Loucy (cell line): ENCODE measurements around the gene SCAF8.

Experiments used
- H2AFZ ChIP-seq: fragments of 200-600 bp; sonication (generic); 2 replicates; pipeline ENCODE4 v1.6.0; 2016; ENCODE audit warnings: antibody characterized with exemption, mild to moderate bottlenecking, low read length, moderate library complexity
- H3F3A ChIP-seq: fragments of 200-600 bp; 2 replicates; pipeline ENCODE4 v1.6.0; 2016; ENCODE audit warnings: antibody characterized with exemption, low read depth, mild to moderate bottlenecking
- H3K27me3 ChIP-seq: fragments of 200-600 bp; sonication (generic); 2 replicates; pipeline ENCODE4 v1.6.1; 2014; ENCODE audit warnings: low read length, mild to moderate bottlenecking; ENCODE audit not compliant: insufficient read depth, poor library complexity, severe bottlenecking
- H3K36me3 ChIP-seq: fragments of 200-600 bp; sonication (generic); 2 replicates; pipeline ENCODE4 v1.6.1; 2016; ENCODE audit warnings: low read length; ENCODE audit not compliant: insufficient read depth
- H3K4me1 ChIP-seq: fragments of 200-600 bp; sonication (generic); 2 replicates; pipeline ENCODE4 v1.5.1; 2014; ENCODE audit warnings: low read length, mild to moderate bottlenecking; ENCODE audit not compliant: insufficient read depth, poor library complexity, severe bottlenecking
- H3K4me2 ChIP-seq: fragments of 200-600 bp; sonication (generic); 2 replicates; pipeline ENCODE4 v1.6.0; 2014; ENCODE audit warnings: antibody characterized with exemption, low read length, low read depth, mild to moderate bottlenecking; ENCODE audit not compliant: poor library complexity, severe bottlenecking
- H3K4me3 ChIP-seq: fragments of 200-600 bp; sonication (generic); 2 replicates; pipeline ENCODE4 v1.5.1; 2014; ENCODE audit warnings: low read length, mild to moderate bottlenecking, mixed read lengths; ENCODE audit not compliant: poor library complexity, severe bottlenecking
- H3K79me2 ChIP-seq: fragments of 200-600 bp; sonication (generic); 2 replicates; pipeline ENCODE4 v1.6.1; 2014; ENCODE audit warnings: low read length; ENCODE audit not compliant: insufficient read depth
- H3K9ac ChIP-seq: fragments of 200-600 bp; sonication (generic); 2 replicates; pipeline ENCODE4 v1.6.0; 2014; ENCODE audit warnings: mild to moderate bottlenecking, low read depth, low read length, moderate library complexity; ENCODE audit not compliant: poor library complexity, severe bottlenecking
- H3K9me2 ChIP-seq: fragments of 200-600 bp; sonication (generic); replicated peaks from 2 replicates; pipeline ENCODE4 v1.6.1; 2016; ENCODE audit warnings: low read depth, low read length, mixed read lengths
- H3K9me3 ChIP-seq: fragments of 200-600 bp; sonication (generic); 2 replicates; pipeline ENCODE4 v1.6.1; 2014; ENCODE audit warnings: mild to moderate bottlenecking, antibody characterized with exemption, low read length, low read depth; ENCODE audit not compliant: insufficient read depth
- H4K20me1 ChIP-seq: fragments of 200-600 bp; sonication (generic); 2 replicates; pipeline ENCODE4 v1.6.0; 2014; ENCODE audit warnings: antibody characterized with exemption, low read length, mild to moderate bottlenecking; ENCODE audit not compliant: insufficient read depth, poor library complexity, severe bottlenecking
- EZH2phosphoT487 ChIP-seq: fragments of 200-600 bp; IDR thresholded peaks from 2 replicates; pipeline ENCODE4 v1.6.1; 2018; ENCODE audit warnings: antibody characterized with exemption, mild to moderate bottlenecking, moderate library complexity, borderline replicate concordance
- TF ChIP-seq, protein P1 (sequence below): fragments of 200-600 bp; sonication (generic); conservative IDR thresholded peaks from 2 replicates; pipeline ENCODE4 v1.5.1; 2014; ENCODE audit warnings: mild to moderate bottlenecking, antibody characterized with exemption, low read length

The SCAF8 gene

GRCh38 chr6:154849475-154849874, 116.3 kb downstream of the SCAF8 start:
- Histone ChIP-seq H3K4me1 (peaks cover 10% of the 10 kb centered on the region), H3K9me3 (no peaks in the 10 kb centered on the region), H3K27me3 (no peaks in the 10 kb centered on the region), H3K36me3 (peaks cover 6% of the 10 kb centered on the region; the same call in 1 of the 2 replicates), H3K4me3 (no peak overlapping the region), H2AFZ (no peak overlapping the region), H3K79me2 (peaks cover 59% of the 10 kb centered on the region), H3K9ac (no peak overlapping the region), H3F3A (no peaks in the 10 kb centered on the region), H4K20me1 (peaks cover 20% of the 10 kb centered on the region), H3K4me2 (peak overlapping the region; percentile 10), H3K9me2 (no peaks in the 10 kb centered on the region)
- no peak for TF ChIP-seq EZH2phosphoT487

GRCh38 chr6:154852687-154853086, 119.5 kb downstream of the SCAF8 start:
- H3K36me3 ChIP-seq = peaks cover 6% of the 10 kb centered on the region; the same call in 1 of the 2 replicates
- H3K9me3 ChIP-seq = no peaks in the 10 kb centered on the region
- H3K9ac ChIP-seq = no peak overlapping the region
- TF ChIP-seq, protein P1, sequence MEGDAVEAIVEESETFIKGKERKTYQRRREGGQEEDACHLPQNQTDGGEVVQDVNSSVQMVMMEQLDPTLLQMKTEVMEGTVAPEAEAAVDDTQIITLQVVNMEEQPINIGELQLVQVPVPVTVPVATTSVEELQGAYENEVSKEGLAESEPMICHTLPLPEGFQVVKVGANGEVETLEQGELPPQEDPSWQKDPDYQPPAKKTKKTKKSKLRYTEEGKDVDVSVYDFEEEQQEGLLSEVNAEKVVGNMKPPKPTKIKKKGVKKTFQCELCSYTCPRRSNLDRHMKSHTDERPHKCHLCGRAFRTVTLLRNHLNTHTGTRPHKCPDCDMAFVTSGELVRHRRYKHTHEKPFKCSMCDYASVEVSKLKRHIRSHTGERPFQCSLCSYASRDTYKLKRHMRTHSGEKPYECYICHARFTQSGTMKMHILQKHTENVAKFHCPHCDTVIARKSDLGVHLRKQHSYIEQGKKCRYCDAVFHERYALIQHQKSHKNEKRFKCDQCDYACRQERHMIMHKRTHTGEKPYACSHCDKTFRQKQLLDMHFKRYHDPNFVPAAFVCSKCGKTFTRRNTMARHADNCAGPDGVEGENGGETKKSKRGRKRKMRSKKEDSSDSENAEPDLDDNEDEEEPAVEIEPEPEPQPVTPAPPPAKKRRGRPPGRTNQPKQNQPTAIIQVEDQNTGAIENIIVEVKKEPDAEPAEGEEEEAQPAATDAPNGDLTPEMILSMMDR = no peak
- no peak for TF ChIP-seq EZH2phosphoT487
- H3K9me2 ChIP-seq = no peaks in the 10 kb centered on the region
- H4K20me1 ChIP-seq = peaks cover 15% of the 10 kb centered on the region
- H3K27me3 ChIP-seq = no peaks in the 10 kb centered on the region
- peaks cover 10% of the 10 kb centered on the region for H3K4me1 ChIP-seq
- no peaks in the 10 kb centered on the region for H3F3A ChIP-seq
- H3K4me2 ChIP-seq = no peak overlapping the region
- H3K79me2 ChIP-seq = peaks cover 31% of the 10 kb centered on the region
- H3K4me3 ChIP-seq = no peak overlapping the region
- no peak overlapping the region for H2AFZ ChIP-seq

GRCh38 chr6:154857529-154857928, 124.3 kb downstream of the SCAF8 start:
- Histone ChIP-seq H3F3A (no peaks in the 10 kb centered on the region; the same call in 1 of the 2 replicates), H3K9me2 (no peaks in the 10 kb centered on the region), H4K20me1 (no peaks in the 10 kb centered on the region), H3K4me1 (peaks cover 12% of the 10 kb centered on the region), H3K79me2 (no peaks in the 10 kb centered on the region; the same call in 1 of the 2 replicates), H2AFZ (no peak overlapping the region), H3K9me3 (no peaks in the 10 kb centered on the region), H3K27me3 (no peaks in the 10 kb centered on the region), H3K9ac (no peak overlapping the region), H3K36me3 (no peaks in the 10 kb centered on the region), H3K4me3 (no peak overlapping the region), H3K4me2 (no peak overlapping the region)
- no peak for TF ChIP-seq EZH2phosphoT487
- TF ChIP-seq, protein P1 = no peak

DNA sequence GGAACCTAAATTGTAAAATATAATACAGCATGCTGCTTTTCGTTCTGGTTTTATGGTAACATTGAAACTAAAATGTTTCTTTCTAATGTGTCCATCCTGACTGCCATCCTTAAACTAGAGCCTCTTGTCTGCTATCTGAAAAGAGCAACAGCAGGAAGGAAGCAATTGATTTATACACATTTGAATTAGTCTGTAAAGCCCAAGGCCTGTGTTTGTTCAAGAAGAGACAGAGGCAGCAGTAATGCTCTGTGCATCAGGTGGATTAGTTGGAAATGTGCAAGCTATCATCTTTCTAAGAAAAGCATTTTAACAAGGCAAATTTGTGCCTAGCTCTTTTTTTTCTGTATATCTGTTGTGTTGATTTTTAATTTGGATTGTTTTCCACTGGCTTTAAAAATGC, 128.6 kb downstream of the SCAF8 start:
- Histone ChIP-seq H3K79me2 (no peaks in the 10 kb centered on the region), H3K36me3 (no peaks in the 10 kb centered on the region), H3K9me2 (no peaks in the 10 kb centered on the region), H3K4me3 (no peak overlapping the region), H3K9ac (no peak overlapping the region), H3K4me2 (peak overlapping the region; percentile 21), H3F3A (no peaks in the 10 kb centered on the region; the same call in 1 of the 2 replicates), H2AFZ (no peak overlapping the region), H3K9me3 (no peaks in the 10 kb centered on the region), H4K20me1 (no peaks in the 10 kb centered on the region), H3K4me1 (peaks cover 16% of the 10 kb centered on the region), H3K27me3 (no peaks in the 10 kb centered on the region)
- no peak for TF ChIP-seq EZH2phosphoT487
- TF ChIP-seq, protein P1 = no peak
